SKM-1 (cell line): ENCODE results near the gene KIRREL3.

Source experiments
- DNase-seq: peaks from one replicate; lab custom pipeline; 2025; ENCODE audit not compliant: unreplicated experiment; lab: John Stamatoyannopoulos, UW

KIRREL3 gene

DNA sequence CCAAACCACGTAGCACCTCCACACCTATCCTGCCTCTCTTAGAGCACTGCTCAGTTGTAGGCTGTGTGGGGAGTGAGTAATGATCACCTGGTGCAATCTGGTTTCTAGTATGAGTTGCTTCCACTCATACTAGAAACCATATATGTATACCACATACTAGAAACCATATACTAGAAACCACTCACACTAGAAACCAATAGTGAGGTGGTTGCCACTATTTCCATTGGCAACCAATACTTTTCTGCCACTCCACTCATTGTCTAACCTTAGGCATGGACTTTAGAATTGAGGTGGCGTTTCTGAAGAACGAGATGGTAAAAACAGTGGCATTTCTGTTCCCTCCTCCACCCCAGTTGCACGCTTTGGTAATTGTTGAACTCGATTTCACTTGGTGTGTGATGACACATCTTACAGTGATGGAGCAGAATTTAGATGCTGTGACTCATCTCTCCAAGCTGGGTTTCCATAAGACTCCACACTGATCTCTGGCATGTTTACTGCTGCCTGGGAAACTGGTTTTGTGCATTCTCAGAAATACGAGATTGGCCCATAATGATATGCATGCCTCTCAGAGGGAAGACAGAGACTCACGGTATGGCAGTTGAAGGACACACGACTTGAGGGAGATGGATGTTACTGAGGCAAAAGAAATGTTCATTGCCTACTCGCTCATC lies 82.9 kb downstream of the KIRREL3 start:
- DNase-seq = no peak

DNA sequence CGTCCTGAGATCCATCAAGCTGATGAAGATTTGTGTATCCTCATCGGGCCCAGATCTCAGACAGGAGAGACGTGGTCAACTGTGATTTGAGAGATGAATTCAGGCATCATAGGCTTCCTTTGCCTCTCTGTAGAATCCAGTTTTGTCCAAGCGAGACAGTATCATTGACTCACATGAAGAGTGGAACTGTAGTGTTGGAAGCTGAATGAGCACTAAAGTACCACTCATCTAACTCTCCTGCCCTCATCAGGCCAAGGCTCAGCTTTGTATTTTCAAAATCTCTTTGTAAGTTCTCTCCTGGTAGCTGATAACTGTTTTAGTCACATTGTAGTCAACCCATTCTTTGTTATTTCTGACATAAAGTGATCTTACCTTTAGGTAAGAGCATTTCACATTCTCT lies 85.1 kb downstream of the KIRREL3 start:
- no peak for DNase-seq

DNA sequence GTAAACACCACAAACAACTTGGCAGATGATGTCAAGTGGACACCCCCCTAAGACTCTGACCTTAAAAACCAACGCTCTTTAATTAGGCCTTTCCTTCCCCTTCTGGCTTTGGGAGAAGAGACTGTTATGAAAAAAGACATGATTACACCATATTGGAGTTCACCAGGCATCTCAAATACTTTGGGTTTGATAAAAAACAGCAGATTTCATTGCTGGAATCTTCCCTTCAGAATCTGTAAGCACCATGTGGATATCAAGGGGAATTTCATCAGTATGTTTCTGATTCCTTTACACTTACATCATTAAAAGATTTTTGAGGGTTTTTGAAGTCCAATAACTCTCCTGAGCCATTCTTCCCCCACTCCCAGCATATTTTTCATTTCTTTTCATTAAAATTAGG lies 85.6 kb downstream of the KIRREL3 start:
- no peak for DNase-seq

DNA sequence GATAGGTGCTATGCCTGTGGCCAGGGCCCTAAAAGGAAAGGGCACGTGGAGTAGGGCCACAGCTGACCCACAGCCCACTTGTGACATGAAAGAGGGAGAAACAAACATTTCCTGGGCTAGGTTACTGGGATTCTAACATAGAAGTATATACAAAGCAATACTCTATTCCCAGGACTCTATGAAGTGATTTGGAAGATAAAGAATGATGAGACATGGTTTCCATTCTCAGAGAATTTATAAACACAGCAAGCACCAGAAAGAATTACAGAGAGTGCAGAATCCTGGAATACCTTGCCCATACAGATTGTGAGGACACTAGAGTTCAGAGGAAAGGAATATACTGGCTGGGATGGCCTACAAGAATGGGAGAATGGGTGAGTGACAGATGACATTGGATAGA lies 86.4 kb downstream of the KIRREL3 start:
- no peak for DNase-seq

DNA sequence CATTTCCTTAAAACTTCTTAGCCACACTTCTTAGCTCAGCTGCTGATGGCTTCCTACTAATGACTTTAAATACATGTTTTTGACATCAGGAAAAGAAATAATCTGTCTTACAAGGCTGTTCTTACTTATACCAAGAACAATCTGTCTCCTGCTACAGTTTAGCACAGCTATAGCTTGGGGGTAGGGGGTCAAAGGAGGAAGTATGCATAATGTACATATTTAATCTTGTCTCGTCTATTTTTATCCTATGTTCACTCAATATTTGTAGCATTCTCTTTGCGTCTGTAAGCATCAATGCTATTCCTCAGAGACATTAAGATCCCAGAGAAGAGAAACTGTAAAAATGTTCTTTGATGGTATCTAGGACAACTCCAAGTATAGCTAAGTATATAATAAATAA lies 96.0 kb downstream of the KIRREL3 start:
- DNase-seq = no peak

DNA sequence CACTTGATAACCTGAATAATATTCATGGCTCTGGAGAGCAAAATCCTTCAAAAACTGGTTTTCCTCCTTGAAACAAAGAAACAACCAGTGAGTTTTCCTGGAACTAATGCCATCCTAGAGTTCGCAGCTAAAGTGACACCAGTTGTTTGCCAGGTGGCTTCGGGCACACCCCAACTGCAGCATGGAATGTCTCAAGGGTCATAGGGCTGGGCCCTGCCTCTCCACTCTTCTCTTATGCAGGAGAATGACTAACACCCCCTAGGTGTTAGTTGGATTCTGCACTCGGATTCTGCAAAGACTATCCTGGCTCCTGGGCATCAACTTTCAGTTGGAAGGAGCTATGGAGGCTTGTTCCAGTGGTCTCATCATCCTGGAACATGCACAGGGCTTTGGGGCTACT lies 98.8 kb downstream of the KIRREL3 start:
- no peak for DNase-seq

DNA sequence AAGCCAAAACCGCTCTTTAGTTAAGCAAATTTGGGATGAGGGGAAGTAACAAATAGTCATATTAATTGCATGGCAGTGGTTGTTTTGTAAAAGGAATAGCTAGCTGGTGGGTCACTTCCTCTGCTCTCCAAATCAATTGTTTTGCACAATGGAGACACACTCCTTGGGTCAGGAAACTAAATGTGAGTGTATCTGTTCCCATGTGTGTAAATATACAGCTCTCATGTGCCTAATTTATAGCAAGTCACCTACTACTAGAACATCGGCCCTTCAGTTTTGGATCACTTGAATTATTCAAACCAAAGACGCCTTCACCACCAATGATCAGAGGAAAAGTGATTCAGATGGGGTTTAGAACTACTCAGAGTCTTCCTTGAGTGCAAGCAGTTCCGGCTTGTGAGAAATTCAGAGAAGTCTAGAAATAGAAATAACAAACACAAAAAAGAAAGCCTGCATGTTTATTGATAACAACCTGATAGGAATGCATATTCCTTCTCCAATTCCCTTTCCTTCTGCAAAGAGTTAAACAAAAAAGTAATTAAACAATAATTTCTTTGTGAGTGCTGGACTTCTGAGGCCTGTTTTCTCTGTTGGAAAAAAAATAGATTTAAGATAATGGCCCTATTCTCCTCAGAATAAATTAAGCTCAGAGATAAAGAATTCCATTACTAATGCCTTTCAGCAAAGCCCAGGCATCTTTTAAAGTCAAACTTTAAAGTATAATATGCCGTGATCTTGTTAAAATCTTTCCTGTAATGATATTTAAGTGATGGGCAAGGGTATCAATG lies 100.4 kb downstream of the KIRREL3 start:
- DNase-seq = no peak

DNA sequence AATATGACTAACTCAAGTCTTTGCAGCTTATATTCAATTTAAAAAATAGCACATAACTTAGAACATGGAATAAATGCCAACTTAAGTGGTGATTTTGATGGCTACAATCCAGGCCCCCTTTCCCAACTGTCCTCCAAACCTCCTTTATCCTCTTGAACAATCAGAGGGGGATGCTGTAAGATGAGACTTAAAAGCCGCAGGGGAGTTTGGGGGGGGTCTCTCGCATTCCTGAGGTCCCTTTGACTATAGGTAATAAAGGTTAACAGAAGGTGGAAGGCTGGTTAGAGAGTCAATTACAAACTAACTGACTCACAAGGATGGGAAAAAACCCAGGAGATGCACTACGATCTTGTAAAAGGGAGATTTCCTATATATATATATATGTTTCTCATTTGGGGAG lies 101.8 kb downstream of the KIRREL3 start:
- no peak for DNase-seq

DNA sequence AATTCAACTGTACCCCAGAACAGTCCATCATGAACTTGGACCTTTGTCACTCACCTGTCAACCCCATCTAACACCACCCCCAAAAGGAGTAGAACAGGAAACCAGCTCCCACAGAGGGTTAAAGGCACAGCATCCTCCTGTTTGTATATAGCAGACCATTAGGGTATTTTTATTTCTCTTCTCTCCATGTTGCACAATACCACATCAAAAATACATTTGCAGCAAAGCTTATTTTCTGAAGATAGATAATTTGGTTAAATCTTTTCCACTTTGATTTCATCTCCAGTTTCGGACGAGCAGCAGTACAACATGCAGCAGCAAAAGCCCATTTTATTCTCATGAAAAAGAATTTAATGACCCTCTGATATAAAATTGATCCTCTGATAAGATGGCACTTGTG lies 103.1 kb downstream of the KIRREL3 start:
- DNase-seq = no peak

DNA sequence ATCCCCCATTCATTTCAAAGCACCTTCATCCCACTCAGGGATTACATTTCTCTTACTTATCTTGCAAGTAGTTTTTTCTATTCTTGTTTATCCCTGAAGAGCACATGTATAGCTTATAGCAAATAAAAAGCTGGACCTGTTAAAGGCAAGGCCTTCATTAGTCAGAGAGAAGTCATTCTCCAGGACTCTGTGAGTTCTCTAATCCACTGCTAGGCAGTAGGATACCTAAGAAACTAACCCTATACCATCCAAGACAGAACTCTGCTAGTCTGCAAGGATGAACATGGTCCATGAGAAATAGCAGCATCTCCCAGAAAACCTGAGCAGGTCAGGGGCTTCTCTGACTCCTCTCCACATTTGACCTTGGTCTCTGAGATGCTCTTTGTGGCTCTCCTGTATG lies 104.5 kb downstream of the KIRREL3 start:
- no peak for DNase-seq

DNA sequence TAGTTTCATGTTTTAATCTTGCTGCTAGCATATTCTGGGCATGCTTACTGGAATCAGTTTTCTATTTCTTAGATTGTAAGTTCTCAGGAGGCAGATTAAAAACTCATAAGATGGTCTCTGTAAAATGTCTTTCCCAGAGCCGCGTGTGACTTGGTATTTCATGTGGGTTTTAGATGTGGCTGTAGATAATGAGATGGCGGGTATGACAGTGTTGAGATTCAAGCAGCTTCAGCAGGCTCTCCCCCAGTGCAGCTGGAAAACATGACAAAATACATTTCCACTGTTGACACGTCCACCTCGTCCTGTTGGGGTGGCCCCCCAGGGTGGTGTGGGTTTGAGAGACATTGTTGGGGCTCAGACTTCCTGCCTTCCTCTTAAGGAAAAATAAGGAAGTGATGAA lies 106.8 kb downstream of the KIRREL3 start:
- DNase-seq = no peak

DNA sequence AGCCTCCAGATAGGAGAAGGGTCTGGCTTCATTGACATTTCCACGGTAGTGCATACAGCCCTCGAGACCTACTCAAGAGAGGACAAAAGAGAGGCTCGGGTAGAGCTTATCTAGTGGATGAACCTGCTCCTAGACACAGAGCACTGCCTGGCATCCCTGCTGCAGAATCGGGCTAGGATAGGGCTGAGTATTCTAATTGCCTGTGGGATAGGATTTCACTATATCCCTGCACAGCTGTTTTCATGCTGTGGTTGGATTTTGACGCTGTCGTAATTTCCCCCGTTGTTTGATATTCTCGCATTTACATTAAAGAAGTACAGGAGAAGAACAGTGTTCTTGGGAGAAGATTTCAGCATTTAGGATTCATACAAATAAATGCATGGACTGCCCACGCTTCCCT lies 107.8 kb downstream of the KIRREL3 start:
- no peak for DNase-seq

DNA sequence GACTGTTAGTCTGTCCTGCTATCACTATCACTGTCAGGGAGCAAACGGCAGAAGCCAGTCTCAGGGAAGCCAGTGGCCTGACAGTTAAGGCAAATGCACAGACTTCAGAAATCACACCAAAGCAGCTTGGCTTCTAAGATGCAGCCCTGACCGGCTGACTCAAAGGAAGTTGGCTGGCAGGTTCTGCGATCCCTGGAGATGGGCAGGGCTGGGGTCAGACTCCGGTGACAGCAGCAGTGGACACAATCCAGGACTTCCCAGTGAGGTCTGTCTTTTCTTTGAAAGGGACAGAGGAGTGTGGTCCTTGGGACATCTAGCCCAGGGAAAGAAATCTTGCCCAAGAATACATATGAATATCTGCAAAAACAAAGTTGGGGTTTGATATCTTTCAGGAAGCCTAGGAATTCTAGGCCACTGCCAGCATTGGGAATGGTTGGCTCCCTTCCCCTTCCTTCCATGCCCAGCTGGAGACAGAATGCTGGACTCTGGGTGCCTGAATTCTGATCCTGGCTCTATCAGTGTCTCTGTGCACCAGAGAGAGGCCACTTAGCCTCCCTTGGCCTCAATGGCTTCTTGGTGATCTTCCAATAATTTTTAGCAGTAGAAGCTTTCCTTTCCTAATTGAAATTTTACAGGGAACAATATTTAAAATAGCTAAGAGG lies 108.9 kb downstream of the KIRREL3 start:
- no peak for DNase-seq

DNA sequence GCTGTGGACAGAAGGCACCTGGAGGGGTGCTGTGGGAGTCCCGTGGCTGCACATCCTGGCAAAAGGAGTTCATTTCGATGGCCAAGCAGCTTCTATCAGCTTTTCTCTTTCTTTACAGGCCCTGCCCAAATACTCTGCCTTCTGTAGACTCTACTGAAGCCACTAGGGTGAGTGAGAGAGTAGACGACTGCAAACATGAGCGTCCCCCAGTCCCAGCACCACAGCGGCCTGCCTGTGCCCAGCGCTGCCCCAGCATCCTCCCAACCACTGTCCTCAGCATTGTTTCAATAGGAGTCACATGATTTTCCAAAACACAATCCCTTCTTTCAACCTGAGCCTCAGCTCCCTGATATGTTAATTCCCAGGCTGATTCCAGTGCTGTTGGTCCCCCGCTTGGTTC lies 110.0 kb downstream of the KIRREL3 start:
- no peak for DNase-seq

DNA sequence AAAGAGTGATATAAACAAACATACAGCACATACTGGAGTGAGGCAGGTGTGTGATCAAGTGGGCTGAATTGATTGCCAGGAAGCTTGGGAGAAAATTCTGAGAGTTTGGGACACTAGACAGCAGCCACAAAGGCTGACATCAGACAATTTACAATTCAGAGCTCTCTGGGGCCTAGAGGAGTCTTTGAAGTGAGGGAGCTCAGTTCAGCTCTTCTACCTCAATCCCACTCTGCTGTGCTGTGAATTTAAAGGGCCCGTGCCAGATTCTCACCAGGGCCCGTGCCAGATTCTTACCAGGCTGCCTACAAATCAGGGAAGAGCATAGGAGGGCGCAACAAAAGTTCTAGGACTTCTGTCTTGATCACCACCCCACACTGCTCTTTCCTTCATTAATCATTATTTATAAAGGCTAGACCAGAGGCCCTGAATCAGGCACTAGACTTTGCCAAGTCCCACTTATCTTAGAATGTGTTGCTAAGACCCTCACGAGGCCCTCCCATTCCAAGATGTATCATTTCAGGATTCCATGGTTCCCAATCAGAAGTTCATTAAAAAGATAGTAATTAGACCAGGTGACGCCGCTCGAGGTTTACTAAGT lies 112.4 kb downstream of the KIRREL3 start:
- DNase-seq = no peak

DNA sequence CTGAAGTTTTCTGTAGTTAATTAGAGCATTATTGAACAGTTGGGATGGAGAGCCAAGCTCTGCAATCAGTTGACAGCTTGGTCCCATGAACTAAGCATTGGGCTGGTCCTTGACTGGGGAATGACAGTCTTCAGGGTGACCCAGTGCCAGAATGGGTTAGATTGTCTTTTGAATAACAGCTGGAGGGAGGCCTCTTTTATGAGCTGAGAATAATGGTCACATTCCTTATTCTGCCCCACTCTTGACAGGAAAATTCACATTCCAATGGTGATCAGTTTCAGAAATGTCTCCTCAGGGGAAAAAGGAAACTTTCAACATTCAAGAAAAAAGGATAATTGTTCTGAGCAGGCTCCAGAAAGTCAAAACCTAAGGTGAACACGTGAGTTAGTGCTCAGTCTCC lies 113.9 kb downstream of the KIRREL3 start:
- DNase-seq = no peak

DNA sequence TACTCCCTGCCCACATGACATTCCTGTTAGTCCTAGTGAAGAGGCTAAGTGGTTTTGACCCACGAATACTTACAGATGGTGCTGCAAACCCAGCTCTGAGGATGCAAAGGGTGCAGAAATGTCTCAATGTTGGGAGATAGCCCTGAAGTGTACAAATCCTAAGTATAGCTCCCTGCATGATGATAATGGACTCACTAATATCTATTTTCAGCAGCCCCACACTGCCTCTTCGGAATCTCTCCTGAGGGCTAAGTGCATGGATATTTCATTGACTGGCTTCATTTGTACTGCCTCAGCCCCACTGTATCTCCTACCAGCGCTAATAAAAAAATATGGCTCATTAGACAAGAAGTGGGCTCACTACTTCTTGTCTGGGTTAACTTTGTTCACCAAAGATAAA lies 114.5 kb downstream of the KIRREL3 start:
- DNase-seq = no peak

DNA sequence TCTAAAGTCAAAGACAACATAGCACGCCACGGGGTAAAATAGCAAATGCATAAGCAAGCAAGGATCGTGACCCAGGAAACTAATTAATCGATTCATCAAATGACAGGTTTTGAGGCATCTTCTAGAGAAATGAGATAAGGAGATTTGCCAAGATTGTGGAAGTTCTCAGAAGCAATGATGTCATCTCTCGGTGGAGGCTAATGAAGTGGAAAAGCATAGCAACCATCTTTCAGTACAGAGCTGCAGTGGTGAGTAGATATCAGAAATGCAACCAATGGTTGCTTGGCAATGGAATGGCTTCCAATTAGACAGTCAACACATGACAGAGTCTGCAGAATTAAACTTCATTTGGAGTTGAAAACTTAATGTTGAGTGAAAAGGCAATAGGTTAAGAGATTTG lies 116.0 kb downstream of the KIRREL3 start:
- no peak for DNase-seq

DNA sequence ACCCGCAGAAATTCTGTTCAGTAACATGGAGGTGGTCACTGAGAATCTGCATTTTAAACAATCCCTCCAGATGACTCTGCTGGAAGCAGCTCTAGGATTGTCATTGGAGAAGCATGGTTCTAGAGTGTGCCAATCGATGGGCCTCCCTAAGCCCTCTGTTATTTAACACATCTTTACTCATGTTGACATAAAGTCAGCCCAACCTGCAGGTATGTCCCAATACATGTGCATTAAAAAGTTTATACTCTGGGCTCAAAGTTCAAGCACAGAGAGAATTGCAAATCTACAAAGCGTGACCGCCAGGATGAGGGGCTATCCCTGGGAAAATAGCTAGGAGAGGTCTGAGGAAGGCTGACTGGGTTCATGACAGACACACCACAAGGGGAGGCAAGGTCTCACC lies 116.4 kb downstream of the KIRREL3 start:
- DNase-seq = no peak

DNA sequence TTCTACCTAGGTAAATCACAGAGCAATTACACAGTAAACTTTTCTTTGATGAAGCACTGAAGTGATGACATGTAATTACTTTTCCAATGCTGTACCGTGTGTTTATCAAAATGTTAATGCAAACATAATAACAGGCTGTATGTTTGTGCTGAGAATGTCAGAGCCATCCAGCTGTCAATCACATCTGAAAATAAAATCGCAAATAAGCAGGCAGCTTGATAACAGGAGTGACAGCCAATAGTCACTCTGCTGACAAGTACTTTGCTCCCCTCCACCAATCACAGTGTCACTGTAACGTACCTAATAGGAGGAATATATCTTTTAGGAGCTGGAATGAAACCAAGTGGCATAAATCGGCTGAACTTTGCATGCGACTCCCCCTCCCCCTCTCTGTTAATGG lies 119.7 kb downstream of the KIRREL3 start:
- DNase-seq = no peak

DNA sequence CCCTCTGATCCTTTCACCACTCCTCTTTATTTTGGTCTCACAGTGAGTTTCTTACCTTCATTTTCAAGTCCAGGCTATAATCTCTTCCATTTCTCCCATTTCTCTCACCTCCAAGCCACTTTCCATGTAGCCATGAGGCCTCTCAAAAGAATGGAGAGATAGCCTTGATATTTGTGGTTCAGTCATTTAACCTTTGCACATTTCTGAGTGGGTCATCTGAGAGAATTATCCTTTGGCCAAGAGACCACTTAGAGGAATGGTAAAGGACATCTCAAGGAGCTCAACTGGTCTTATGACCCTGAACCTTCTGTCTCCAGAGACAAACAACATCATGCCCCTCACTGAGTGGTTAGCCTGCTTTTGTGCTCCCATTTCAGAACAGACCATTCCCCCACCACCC lies 121.1 kb downstream of the KIRREL3 start:
- DNase-seq = no peak

DNA sequence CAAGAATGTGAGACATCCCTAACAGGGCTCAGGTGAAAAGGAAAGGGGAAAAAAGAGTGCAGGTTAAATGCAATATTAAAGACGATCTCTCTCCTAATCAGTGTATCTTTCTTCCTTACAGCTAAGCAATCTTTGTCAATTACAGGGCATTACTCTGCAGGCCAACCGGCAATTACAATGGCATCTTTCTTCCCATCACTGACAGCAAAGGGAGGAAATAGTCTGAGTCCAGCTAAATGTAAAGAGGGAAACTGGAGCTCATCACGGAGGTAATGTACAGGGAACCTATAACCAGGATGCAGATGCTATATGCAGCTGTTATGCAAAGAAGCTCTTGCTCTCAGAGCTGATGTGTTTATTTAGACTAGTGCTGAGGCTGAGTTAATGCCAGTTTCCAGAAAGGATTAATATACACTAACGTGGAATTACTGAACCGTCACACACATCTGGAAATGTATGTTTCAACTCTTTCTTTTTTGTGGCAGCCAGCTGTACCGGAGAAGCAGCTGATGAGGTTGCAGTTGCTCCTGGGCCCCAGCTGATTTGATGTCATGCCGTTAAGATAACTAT lies 121.6 kb downstream of the KIRREL3 start:
- no peak for DNase-seq
